Gastrocnemius medialis (tissue), 4 donors: ENCODE results near the gene PLA2G1B.

Experiments used
- POLR2A ChIP-seq, 2 donors: fragments of 450-650 bp; IDR thresholded peaks; one replicate each; pipeline ENCODE4 v1.6.1; 2017; ENCODE audit warnings: antibody characterized with exemption in 2 of 2, mild to moderate bottlenecking in 2 of 2, moderate library complexity in 2 of 2
- TF ChIP-seq, protein P1 (sequence below), 5 experiments: fragments of 450-650 bp in 3 of 5; fragments of 200-600 bp in 2 of 5; sonication (generic) in 2 of 5; IDR thresholded peaks in 4 of 5; conservative IDR thresholded peaks in 1 of 5; 1 replicate in 4 of 5; 2 replicates in 1 of 5; pipeline ENCODE4 v1.5.1; 2016 to 2019; ENCODE audit warnings: antibody characterized with exemption in 5 of 5, mild to moderate bottlenecking in 3 of 5, moderate library complexity in 3 of 5

DNA sequence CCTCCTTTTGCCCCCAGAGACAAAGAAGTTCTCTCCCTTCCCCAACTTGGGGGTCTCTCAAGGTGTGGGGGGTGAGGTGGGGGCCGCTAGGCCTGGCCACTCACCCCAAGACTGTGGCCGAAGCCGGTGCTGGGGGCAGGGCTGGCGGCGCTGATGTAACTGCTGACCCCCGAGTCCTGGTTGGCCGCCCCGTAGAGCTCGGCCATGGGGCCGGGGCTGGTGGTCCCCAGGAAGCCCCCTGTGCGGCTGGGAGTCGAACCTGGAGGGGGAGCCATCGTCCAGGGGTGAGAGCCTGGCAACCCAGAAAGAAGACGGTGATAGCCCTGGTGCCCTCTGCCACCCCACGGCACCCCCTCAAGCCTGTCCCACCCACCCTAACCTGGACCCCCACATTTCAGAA, 18.5 kb upstream of the PLA2G1B start:
- TF ChIP-seq POLR2A (IDR thresholded peaks at IDR 0.05) = no peak
- TF ChIP-seq, protein P1, sequence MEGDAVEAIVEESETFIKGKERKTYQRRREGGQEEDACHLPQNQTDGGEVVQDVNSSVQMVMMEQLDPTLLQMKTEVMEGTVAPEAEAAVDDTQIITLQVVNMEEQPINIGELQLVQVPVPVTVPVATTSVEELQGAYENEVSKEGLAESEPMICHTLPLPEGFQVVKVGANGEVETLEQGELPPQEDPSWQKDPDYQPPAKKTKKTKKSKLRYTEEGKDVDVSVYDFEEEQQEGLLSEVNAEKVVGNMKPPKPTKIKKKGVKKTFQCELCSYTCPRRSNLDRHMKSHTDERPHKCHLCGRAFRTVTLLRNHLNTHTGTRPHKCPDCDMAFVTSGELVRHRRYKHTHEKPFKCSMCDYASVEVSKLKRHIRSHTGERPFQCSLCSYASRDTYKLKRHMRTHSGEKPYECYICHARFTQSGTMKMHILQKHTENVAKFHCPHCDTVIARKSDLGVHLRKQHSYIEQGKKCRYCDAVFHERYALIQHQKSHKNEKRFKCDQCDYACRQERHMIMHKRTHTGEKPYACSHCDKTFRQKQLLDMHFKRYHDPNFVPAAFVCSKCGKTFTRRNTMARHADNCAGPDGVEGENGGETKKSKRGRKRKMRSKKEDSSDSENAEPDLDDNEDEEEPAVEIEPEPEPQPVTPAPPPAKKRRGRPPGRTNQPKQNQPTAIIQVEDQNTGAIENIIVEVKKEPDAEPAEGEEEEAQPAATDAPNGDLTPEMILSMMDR (IDR thresholded peaks at IDR 0.05 in 4 of 5, conservative IDR thresholded peaks at IDR 0.05 in 1 of 5) = no peak
